ENCODE data around the gene DIRAS2. TPM values are rescaled to one million over a fixed set of nuclear protein-coding genes. Genes with fewer than 3 reads are reported as not detected.
"Not testable (repeated sequence)": the region's sequence is repeated elsewhere in the genome, so short reads cannot be mapped to it uniquely, and the experiment has no call there.

The DIRAS2 gene
- polyA plus RNA-seq, 3 donors = not detected

- no peaks in the 10 kb centered on the region for H3K9me3 ChIP-seq (replicated peaks in 1 of 2; ENCODE audit: control insufficient read depth in 1 of 2, insufficient read depth in 1 of 2, low read length in 2 of 2)
- Mint-ChIP-seq H3K36me3 (no peaks in the 10 kb centered on the region), H3K9me3 (peaks cover 3 to 20% (median 10%) of the 10 kb centered on the region in 7 donors), H3K4me3 (no peak overlapping the region), H3K27ac (no peak overlapping the region), H3K4me1 (no peaks in the 10 kb centered on the region), H3K27me3 (ENCODE audit: low read depth in 3 of 3) (peaks cover 6 to 20% (median 9%) of the 10 kb centered on the region in 3 donors)
- no peaks in the 10 kb centered on the region for H3K27me3 ChIP-seq (ENCODE audit: control insufficient read depth in 2 of 2, insufficient read depth in 2 of 2, low read length in 2 of 2)
- no CpG with 5 or more reads among the region's 4 CpGs for WGBS (ENCODE audit: insufficient coverage)
- no peak overlapping the region for H2AFZ ChIP-seq (ENCODE audit: insufficient read depth, low read depth, low read length, poor library complexity, severe bottlenecking)
- no peaks in the 10 kb centered on the region for H3K79me2 ChIP-seq (ENCODE audit: insufficient read depth, low read length)
- TF ChIP-seq CTCF (IDR thresholded peaks at IDR 0.05) = no peak
- H3K36me3 ChIP-seq (replicated peaks in 1 of 2; ENCODE audit: control insufficient read depth in 1 of 2, insufficient read depth in 2 of 2, low read length in 2 of 2) = no peaks in the 10 kb centered on the region
- H3K4me3 ChIP-seq (replicated peaks in 1 of 3; ENCODE audit: low read depth in 2 of 3, low read length in 3 of 3) = no peak overlapping the region
- no peak overlapping the region for H3K9ac ChIP-seq (ENCODE audit: insufficient read depth, low read length, poor library complexity, severe bottlenecking)
- no peak for DNase-seq
- no peaks in the 10 kb centered on the region for H4K20me1 ChIP-seq (ENCODE audit: insufficient read depth, low read length)
- intact Hi-C loops (cut with micrococcal nuclease) = no loop called here
- H3K4me2 ChIP-seq (replicated peaks; ENCODE audit: extremely low read depth, low read length, poor library complexity, severe bottlenecking) = no peak overlapping the region
- H3K27ac ChIP-seq (ENCODE audit: low read depth in 1 of 2, low read length in 2 of 2) = no peak overlapping the region
- no peaks in the 10 kb centered on the region for H3K4me1 ChIP-seq (ENCODE audit: control insufficient read depth in 1 of 2, insufficient read depth in 2 of 2, low read length in 2 of 2)
Measured at GRCh38 chr9:90658783-90659182, 16.2 kb upstream of the DIRAS2 start.

GRCh38 chr9:90658181-90658580, 15.6 kb upstream of the DIRAS2 start:
- H3K4me2 ChIP-seq (replicated peaks; ENCODE audit: extremely low read depth, low read length, poor library complexity, severe bottlenecking) = no peak overlapping the region
- no peak overlapping the region for H3K27ac ChIP-seq (ENCODE audit: low read depth in 1 of 2, low read length in 2 of 2)
- no peak overlapping the region for H3K4me3 ChIP-seq (replicated peaks in 1 of 3; ENCODE audit: low read depth in 2 of 3, low read length in 3 of 3)
- intact Hi-C loops (cut with micrococcal nuclease) = no loop called here
- no peaks in the 10 kb centered on the region for H4K20me1 ChIP-seq (ENCODE audit: insufficient read depth, low read length)
- no peak overlapping the region for H3K9ac ChIP-seq (ENCODE audit: insufficient read depth, low read length, poor library complexity, severe bottlenecking)
- no peaks in the 10 kb centered on the region for H3K27me3 ChIP-seq (ENCODE audit: control insufficient read depth in 2 of 2, insufficient read depth in 2 of 2, low read length in 2 of 2)
- peaks cover 6 to 19% (median 12%) of the 10 kb centered on the region in 3 donors for H3K27me3 Mint-ChIP-seq (ENCODE audit: low read depth in 3 of 3)
- H3K9me3 ChIP-seq (replicated peaks in 1 of 2; ENCODE audit: control insufficient read depth in 1 of 2, insufficient read depth in 1 of 2, low read length in 2 of 2) = no peaks in the 10 kb centered on the region
- H3K4me3 Mint-ChIP-seq = no peak overlapping the region
- no peak overlapping the region for H3K27ac Mint-ChIP-seq
- no peaks in the 10 kb centered on the region for H3K79me2 ChIP-seq (ENCODE audit: insufficient read depth, low read length)
- TF ChIP-seq CTCF (IDR thresholded peaks at IDR 0.05) = no peak
- no peaks in the 10 kb centered on the region for H3K4me1 Mint-ChIP-seq
- H3K36me3 Mint-ChIP-seq = no peaks in the 10 kb centered on the region
- H3K36me3 ChIP-seq (replicated peaks in 1 of 2; ENCODE audit: control insufficient read depth in 1 of 2, insufficient read depth in 2 of 2, low read length in 2 of 2) = no peaks in the 10 kb centered on the region
- H3K9me3 Mint-ChIP-seq = peaks cover 3 to 20% (median 10%) of the 10 kb centered on the region in 7 donors
- no peak for DNase-seq
- H2AFZ ChIP-seq (ENCODE audit: insufficient read depth, low read depth, low read length, poor library complexity, severe bottlenecking) = no peak overlapping the region
- H3K4me1 ChIP-seq (ENCODE audit: control insufficient read depth in 1 of 2, insufficient read depth in 2 of 2, low read length in 2 of 2) = no peaks in the 10 kb centered on the region
- no CpG with 5 or more reads among the region's 3 CpGs for WGBS (ENCODE audit: insufficient coverage)

GRCh38 chr9:90656876-90657275, 14.3 kb upstream of the DIRAS2 start:
- H3K4me2 ChIP-seq (replicated peaks; ENCODE audit: extremely low read depth, low read length, poor library complexity, severe bottlenecking); H3K4me3 ChIP-seq (replicated peaks in 1 of 3; ENCODE audit: low read depth in 2 of 3, low read length in 3 of 3); H3K36me3 ChIP-seq (replicated peaks in 1 of 2; ENCODE audit: control insufficient read depth in 1 of 2, insufficient read depth in 2 of 2, low read length in 2 of 2); H3K4me1 ChIP-seq (ENCODE audit: control insufficient read depth in 1 of 2, insufficient read depth in 2 of 2, low read length in 2 of 2); H2AFZ ChIP-seq (ENCODE audit: insufficient read depth, low read depth, low read length, poor library complexity, severe bottlenecking); H4K20me1 ChIP-seq (ENCODE audit: insufficient read depth, low read length); H3K4me1 Mint-ChIP-seq; H3K9ac ChIP-seq (ENCODE audit: insufficient read depth, low read length, poor library complexity, severe bottlenecking); H3K9me3 ChIP-seq (replicated peaks in 1 of 2; ENCODE audit: control insufficient read depth in 1 of 2, insufficient read depth in 1 of 2, low read length in 2 of 2); intact Hi-C loops (cut with micrococcal nuclease); H3K27ac Mint-ChIP-seq; H3K36me3 Mint-ChIP-seq; H3K27me3 ChIP-seq (ENCODE audit: control insufficient read depth in 2 of 2, insufficient read depth in 2 of 2, low read length in 2 of 2); H3K27ac ChIP-seq (ENCODE audit: low read depth in 1 of 2, low read length in 2 of 2); DNase-seq; H3K4me3 Mint-ChIP-seq; H3K79me2 ChIP-seq (ENCODE audit: insufficient read depth, low read length): not testable (repeated sequence)
- H3K27me3 Mint-ChIP-seq (ENCODE audit: low read depth in 3 of 3) = peaks cover 6 to 14% (median 8%) of the 10 kb centered on the region in 3 donors
- no CpG with 5 or more reads among the region's 6 CpGs for WGBS (ENCODE audit: insufficient coverage)
- H3K9me3 Mint-ChIP-seq = peaks cover 2 to 16% (median 7%) of the 10 kb centered on the region in 7 donors
